Activated naive CD4-positive, alpha-beta T cell (primary cell): ENCODE measurements around the gene ATP1A1.
A peak's percentile ranks its signal among the peaks of the same experiment; 100 is the strongest.

Experiments
- DNase-seq, 4 experiments: peaks; one replicate each; lab custom pipeline; 2025; lab: John Stamatoyannopoulos, UW

ATP1A1 gene

GRCh38 chr1:116345011-116345410 is 28.0 kb upstream of the ATP1A1 start:
- no peak for DNase-seq

DNA sequence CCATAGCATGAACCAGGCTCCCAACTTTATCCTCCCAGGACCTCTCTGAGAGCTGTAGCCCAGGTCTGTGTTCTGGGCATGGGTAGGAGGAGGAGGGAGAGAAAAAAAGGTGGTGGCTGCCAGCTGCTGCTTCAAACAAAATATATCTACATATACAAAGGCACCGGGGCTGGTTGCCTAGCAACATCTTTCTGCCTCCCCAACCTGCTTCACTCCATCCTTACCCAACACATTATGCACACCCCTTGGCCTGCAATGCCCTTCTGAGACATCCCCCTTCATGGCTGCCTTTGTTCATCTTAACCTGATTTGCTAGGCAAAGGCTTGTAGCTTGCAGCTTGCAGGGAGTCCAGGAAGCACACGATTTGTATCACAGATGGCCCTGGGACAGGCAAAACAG is 27.2 kb upstream of the ATP1A1 start:
- peak in 2 of 4 experiments; percentile 31 to 33 for DNase-seq

GRCh38 chr1:116346943-116347673 is 25.9 kb upstream of the ATP1A1 start:
- DNase-seq: no peak

DNA sequence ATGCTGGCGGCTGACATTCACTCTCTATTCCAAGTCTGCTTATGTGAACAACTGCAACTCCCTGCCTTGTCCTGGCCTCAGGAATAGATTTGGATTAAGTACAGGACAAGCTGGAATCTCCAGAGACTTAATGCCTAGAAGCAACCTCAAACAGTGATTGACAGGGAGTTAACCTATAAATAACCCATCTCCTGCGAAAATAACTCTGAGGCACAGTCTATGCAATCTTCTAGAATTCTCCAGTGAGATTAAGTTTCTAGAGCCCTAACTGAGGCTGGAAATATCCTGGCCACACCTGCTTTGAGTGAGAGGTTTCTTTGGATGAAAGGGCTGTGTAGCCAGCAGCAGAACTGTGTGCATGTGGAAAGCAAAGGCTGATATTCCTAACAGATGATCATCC is 25.3 kb upstream of the ATP1A1 start:
- DNase-seq: no peak

GRCh38 chr1:116350097-116350645 is 22.9 kb upstream of the ATP1A1 start:
- no peak for DNase-seq

GRCh38 chr1:116351914-116352313 is 21.1 kb upstream of the ATP1A1 start:
- no peak for DNase-seq

GRCh38 chr1:116352349-116352813 is 20.7 kb upstream of the ATP1A1 start:
- DNase-seq: no peak

GRCh38 chr1:116353155-116353554 is 19.9 kb upstream of the ATP1A1 start:
- no peak for DNase-seq

DNA sequence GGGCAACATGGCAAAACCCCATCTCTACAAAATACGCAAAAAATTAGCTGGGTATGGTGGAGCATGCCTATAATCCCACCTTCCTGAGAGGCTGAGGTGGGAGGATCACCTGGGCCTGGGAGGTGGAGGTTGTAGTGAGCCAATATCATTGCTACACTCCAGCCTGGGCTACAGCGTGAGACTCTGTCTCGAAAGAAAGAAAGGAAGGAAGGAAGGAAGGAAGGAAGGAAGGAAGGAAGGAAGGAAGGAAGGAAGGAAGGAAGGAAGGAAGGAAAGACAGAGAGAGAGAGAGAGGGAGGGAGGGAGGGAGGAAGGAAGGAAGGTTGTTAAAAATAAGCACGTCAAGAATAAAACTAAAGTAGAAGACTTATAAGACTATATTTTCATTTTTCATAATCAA is 17.0 kb upstream of the ATP1A1 start:
- DNase-seq: no peak

DNA sequence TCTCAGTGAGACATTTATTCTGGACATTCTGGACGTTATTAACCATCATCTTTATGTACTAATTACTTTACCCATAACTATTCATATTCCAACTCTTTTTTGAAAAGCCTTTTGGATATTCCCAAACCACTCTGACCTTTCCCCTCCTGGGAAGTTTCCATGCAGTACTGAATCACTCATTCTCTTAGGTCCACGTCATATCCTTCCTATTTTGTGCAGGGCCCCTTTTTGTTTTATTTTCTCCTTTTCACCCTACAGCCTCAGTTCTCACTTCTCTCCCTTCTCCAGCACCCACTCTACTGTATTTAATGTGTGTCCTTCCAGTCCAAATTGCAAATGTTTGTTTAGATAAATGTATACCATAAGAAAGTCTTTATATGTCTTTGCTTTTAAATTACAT is 16.4 kb upstream of the ATP1A1 start:
- no peak for DNase-seq

DNA sequence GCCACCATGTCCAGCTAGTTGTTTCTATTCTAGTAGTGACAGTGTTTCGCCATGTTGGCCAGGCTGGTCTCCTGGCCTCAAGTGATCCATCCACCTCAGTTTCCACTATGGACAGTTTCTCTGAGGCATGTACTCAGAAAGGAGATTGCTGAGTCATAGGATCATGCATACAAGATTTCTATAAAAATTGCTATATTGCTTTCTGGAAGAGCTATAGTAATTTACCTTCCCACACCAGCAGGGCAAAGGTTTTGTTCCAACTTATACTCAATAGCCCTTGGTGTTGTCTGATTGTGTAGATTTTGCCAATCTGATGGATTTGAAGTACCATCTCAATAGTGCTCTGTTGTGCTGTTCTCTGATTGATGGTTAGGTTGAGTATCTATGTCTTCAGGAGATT is 15.6 kb upstream of the ATP1A1 start:
- DNase-seq: no peak

- DNase-seq: no peak
These were observed 13.8 kb upstream of the ATP1A1 start for GRCh38 chr1:116359060-116359830.

- DNase-seq: no peak
These were observed 13.2 kb upstream of the ATP1A1 start for GRCh38 chr1:116359871-116360270.

GRCh38 chr1:116360429-116361173 is 12.4 kb upstream of the ATP1A1 start:
- no peak for DNase-seq

DNA sequence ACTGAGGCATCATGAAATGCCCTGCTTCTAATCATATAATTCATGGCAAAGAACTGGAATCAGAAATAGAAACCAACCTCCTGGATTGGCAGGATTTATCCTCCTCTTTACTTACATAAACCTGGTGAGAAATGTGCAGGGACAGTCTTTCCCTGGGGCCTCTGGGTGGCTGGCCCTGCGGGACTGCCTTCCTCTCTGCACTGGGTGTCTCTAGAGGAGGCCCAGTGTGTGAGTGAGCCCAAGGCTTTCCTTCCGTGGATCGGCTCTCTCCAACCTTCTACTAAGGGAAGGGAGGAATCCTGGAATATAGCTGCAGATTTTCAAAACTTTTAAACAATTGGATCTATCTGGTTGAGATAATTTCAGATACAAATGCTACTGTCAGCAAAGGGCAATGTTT is 11.4 kb upstream of the ATP1A1 start:
- DNase-seq: no peak

DNA sequence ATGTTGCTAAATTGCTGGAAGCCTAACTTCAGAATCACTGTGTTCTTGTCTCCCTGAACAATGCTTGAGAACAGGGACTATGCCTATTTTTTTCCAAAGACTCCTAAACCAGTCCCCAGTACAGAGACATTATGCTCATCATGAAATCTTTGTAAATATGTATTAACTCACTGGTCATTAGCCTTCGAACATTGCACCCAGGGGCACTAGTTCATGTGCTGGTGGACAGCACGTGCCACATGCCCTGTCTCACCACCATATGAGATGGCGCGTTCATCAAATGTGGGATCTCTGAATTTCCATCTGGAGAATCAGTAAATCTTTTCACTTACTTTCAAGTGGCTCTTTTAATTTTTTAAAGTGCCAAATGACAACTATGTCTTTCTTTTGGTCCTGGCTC is 11.0 kb upstream of the ATP1A1 start:
- DNase-seq: no peak

GRCh38 chr1:116365353-116365780 is 7.7 kb upstream of the ATP1A1 start:
- no peak for DNase-seq

- DNase-seq: no peak
These were observed 7.2 kb upstream of the ATP1A1 start for GRCh38 chr1:116365857-116366256.

DNA sequence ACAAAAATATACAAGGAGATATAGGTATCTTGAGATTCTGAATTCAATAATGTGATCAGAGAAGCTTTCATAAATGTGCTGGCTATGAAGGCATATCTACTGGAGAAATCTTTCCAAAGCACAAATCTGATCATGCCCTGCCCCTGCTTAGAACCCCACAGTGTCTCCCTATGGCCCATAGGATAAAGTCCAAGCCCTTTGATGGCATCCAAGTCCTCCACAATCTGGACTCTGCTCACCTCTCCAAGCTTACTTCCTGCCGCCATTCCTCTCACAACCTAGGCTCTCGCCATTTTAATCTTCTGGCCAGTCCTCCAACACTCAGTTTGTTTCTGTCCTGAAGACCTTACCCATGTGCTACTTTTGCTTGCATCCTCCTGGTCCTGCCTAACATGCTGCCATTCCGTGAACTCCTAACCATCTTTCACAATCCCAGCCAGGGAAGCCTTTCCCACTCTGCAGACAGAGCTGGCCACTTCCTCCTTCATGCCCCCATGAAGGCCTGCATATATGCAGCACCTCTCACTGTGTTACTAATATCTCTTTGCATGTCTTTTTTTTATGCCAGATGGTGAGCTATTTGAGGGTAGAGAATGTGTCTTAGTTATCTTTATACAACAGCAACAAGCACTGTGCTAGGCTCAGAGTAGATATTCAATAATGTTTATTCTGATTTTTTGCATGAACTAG is 5.6 kb upstream of the ATP1A1 start:
- DNase-seq: no peak

GRCh38 chr1:116368241-116368640 is 4.8 kb upstream of the ATP1A1 start:
- no peak for DNase-seq

GRCh38 chr1:116370181-116370580 is 2.9 kb upstream of the ATP1A1 start:
- no peak for DNase-seq

GRCh38 chr1:116371752-116372151 is 1.3 kb upstream of the ATP1A1 start:
- DNase-seq: no peak
